Caco-2 (cell line): ENCODE measurements around the gene NOTCH1. TPM values are rescaled to one million over a fixed set of nuclear protein-coding genes. Genes with fewer than 3 reads are reported as not detected.

Source experiments
- BruUV-seq: library from RNA; stranded (reverse); fragments of 400-500 nt; replicated peaks from 2 replicates; lab custom pipeline; 2021; lab: Mats Ljungman, UMichigan
- CTCF ChIA-PET: fragments of 300-600 bp; sonication (Branson Sonifier 250); formaldehyde crosslinking; loops from one replicate; lab custom pipeline; 2022; ENCODE audit warnings: antibody characterized with exemption; lab: Charles Lee
- POLR2A ChIA-PET: fragments of 300-600 bp; sonication (Branson Sonifier 250); formaldehyde crosslinking; loops from one replicate; lab custom pipeline; 2022; ENCODE audit warnings: antibody characterized with exemption; lab: Charles Lee
- DNase-seq, 2 experiments: peaks; one replicate each; pipeline versions ENCODE4 v3.0.0 to v3.0.0-alpha.2; 2020 to 2022
- H3K27me3 ChIP-seq: replicated peaks from 2 replicates; pipeline ENCODE4 v1.6.0; 2011; ENCODE audit warnings: low read length; ENCODE audit not compliant: control insufficient read depth, insufficient read depth
- H3K36me3 ChIP-seq: 2 replicates; pipeline ENCODE4 v1.5.1; 2011; ENCODE audit warnings: low read length; ENCODE audit not compliant: control insufficient read depth, insufficient read depth
- H3K4me1 ChIP-seq: fragments of 250-450 bp; sonication (Bioruptor Pico); 2 replicates; pipeline ENCODE4 v1.5.1; 2020; ENCODE audit warnings: mild to moderate bottlenecking
- H3K4me3 ChIP-seq: 2 replicates; pipeline ENCODE4 v1.5.1; 2011; ENCODE audit warnings: low read depth, mild to moderate bottlenecking, control low read depth, low read length
- H3K9me3 ChIP-seq: fragments of 250-450 bp; sonication (Bioruptor Pico); 2 replicates; pipeline ENCODE4 v1.5.1; 2020; ENCODE audit warnings: mild to moderate bottlenecking, moderate library complexity
- H3K27ac Mint-ChIP-seq: one replicate; pipeline ENCODE4 v1.8.0; 2022; ENCODE audit warnings: mixed read lengths; ENCODE audit not compliant: unreplicated experiment
- H3K27me3 Mint-ChIP-seq: one replicate; pipeline ENCODE4 v1.8.0; 2022; ENCODE audit warnings: mixed read lengths; ENCODE audit not compliant: insufficient read depth, unreplicated experiment
- H3K36me3 Mint-ChIP-seq: one replicate; pipeline ENCODE4 v1.8.0; 2022; ENCODE audit warnings: mild to moderate bottlenecking, mixed read lengths; ENCODE audit not compliant: insufficient read depth, unreplicated experiment
- H3K4me1 Mint-ChIP-seq: one replicate; pipeline ENCODE4 v1.8.0; 2022; ENCODE audit warnings: low read depth, mixed read lengths; ENCODE audit not compliant: unreplicated experiment
- H3K4me3 Mint-ChIP-seq: one replicate; pipeline ENCODE4 v1.8.0; 2022; ENCODE audit warnings: mild to moderate bottlenecking, moderate library complexity, mixed read lengths; ENCODE audit not compliant: unreplicated experiment
- H3K9me3 Mint-ChIP-seq: one replicate; pipeline ENCODE4 v1.8.0; 2022; ENCODE audit warnings: mixed read lengths; ENCODE audit not compliant: unreplicated experiment
- CTCF ChIP-seq, 2 experiments: fragments of 200-600 bp in 1 of 2; IDR thresholded peaks; 1 replicate in 1 of 2; 2 replicates in 1 of 2; pipeline versions ENCODE4 v1.5.1 to v1.8.0; 2011 to 2022; ENCODE audit warnings: antibody characterized with exemption in 1 of 2, control low read depth in 1 of 2, inconsistent platforms in 1 of 2, low read depth in 1 of 2, low read length in 1 of 2, mild to moderate bottlenecking in 1 of 2, moderate library complexity in 1 of 2; ENCODE audit not compliant: insufficient read depth in 1 of 2, severe bottlenecking in 1 of 2, unreplicated experiment in 1 of 2
- intact Hi-C: fragments of 100-400 bp; cut with micrococcal nuclease; formaldehyde crosslinking; loops from one replicate; pipeline ENCODE4 v1.10.0; 2022; ENCODE audit not compliant: unreplicated experiment
- microRNA-seq: library from miRNA; unstranded; fragments of <30 nt; microRNA quantifications from one replicate; pipeline ENCODE4 v1.2.0, GENCODE V29; 2022
- total RNA-seq: library from RNA; stranded (reverse); gene quantifications from 2 replicates; pipeline ENCODE4 v1.2.3, GENCODE V29; 2022

The NOTCH1 gene
- total RNA-seq, 1 experiment from 2014 or later = 6.3 TPM

DNA sequence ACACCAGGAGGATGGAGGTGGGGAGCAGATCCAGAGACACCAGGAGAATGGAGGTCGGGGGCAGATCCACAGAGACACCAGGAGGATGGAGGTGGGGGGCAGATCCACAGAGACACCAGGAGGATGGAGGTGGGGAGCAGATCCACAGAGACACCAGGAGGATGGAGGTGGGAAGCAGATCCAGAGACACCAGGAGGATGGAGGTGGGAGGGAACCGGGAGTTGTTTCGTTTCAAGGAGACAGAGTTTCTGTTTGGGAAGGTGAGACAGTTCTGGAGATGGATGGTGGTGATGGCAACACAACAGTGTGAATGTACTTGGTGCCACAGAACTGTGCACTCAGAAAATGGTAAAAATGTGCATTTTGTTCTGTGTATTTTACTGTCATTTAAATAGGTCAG lies 97.2 kb downstream of the NOTCH1 start:
- no peaks in the 10 kb centered on the region for H3K27me3 ChIP-seq
- ChIA-PET CTCF (no interaction called here), POLR2A (no interaction called here)
- Mint-ChIP-seq H3K36me3 (peaks cover 100% of the 10 kb centered on the region), H3K4me1 (no peaks in the 10 kb centered on the region), H3K27me3 (no peaks in the 10 kb centered on the region), H3K4me3 (no peak overlapping the region), H3K9me3 (no peaks in the 10 kb centered on the region), H3K27ac (peak overlapping the region; percentile 30)
- no peak for TF ChIP-seq CTCF (IDR thresholded peaks at IDR 0.05; ENCODE audit: insufficient read depth in 1 of 2, low read depth in 1 of 2, low read length in 1 of 2, severe bottlenecking in 1 of 2, unreplicated experiment in 1 of 2)
- peaks cover 3% of the 10 kb centered on the region; the same call in 1 of the 2 replicates for H3K36me3 ChIP-seq
- intact Hi-C loops = no loop called here
- no peaks in the 10 kb centered on the region for H3K4me1 ChIP-seq
- H3K4me3 ChIP-seq = no peak overlapping the region
- BruUV-seq = no TSS peak
- no peaks in the 10 kb centered on the region for H3K9me3 ChIP-seq
- no peak for DNase-seq

GRCh38 chr9:136447173-136447778 lies 98.6 kb downstream of the NOTCH1 start:
- Histone ChIP-seq H3K9me3 (no peaks in the 10 kb centered on the region), H3K4me3 (no peak overlapping the region), H3K27me3 (no peaks in the 10 kb centered on the region), H3K4me1 (no peaks in the 10 kb centered on the region), H3K36me3 (peaks cover 3% of the 10 kb centered on the region; the same call in 1 of the 2 replicates)
- peaks cover 99% of the 10 kb centered on the region for H3K36me3 Mint-ChIP-seq
- H3K4me3 Mint-ChIP-seq = no peak overlapping the region
- DNase-seq = no peak
- H3K27ac Mint-ChIP-seq = no peak overlapping the region
- no peak for TF ChIP-seq CTCF (IDR thresholded peaks at IDR 0.05; ENCODE audit: insufficient read depth in 1 of 2, low read depth in 1 of 2, low read length in 1 of 2, severe bottlenecking in 1 of 2, unreplicated experiment in 1 of 2)
- CTCF ChIA-PET = interaction anchor here (0.5 kb wide), 1 partner anchor 20 kb away, joined by 3 read pairs; no protein-coding TSS in a partner anchor
- no TSS peak for BruUV-seq
- no peaks in the 10 kb centered on the region for H3K9me3 Mint-ChIP-seq
- intact Hi-C loops = no loop called here
- POLR2A ChIA-PET = no interaction called here
- no peaks in the 10 kb centered on the region for H3K4me1 Mint-ChIP-seq
- no peaks in the 10 kb centered on the region for H3K27me3 Mint-ChIP-seq

GRCh38 chr9:136445799-136446198 lies 100.0 kb downstream of the NOTCH1 start:
- H3K36me3 Mint-ChIP-seq = peaks cover 97% of the 10 kb centered on the region
- no peak for DNase-seq
- no peak overlapping the region for H3K27ac Mint-ChIP-seq
- H3K4me1 ChIP-seq = no peaks in the 10 kb centered on the region
- H3K36me3 ChIP-seq = peaks cover 2% of the 10 kb centered on the region; the same call in 1 of the 2 replicates
- no TSS peak for BruUV-seq
- H3K9me3 ChIP-seq = no peaks in the 10 kb centered on the region
- no peak for TF ChIP-seq CTCF (IDR thresholded peaks at IDR 0.05; ENCODE audit: insufficient read depth in 1 of 2, low read depth in 1 of 2, low read length in 1 of 2, severe bottlenecking in 1 of 2, unreplicated experiment in 1 of 2)
- ChIA-PET POLR2A (no interaction called here), CTCF (no interaction called here)
- no peaks in the 10 kb centered on the region for H3K4me1 Mint-ChIP-seq
- no peaks in the 10 kb centered on the region for H3K27me3 Mint-ChIP-seq
- H3K9me3 Mint-ChIP-seq = no peaks in the 10 kb centered on the region
- H3K27me3 ChIP-seq = no peaks in the 10 kb centered on the region
- H3K4me3 ChIP-seq = no peak overlapping the region
- H3K4me3 Mint-ChIP-seq = no peak overlapping the region
- intact Hi-C loops = no loop called here

Small RNAs within 50 kb of the gene (microRNA-seq; reads per million reads assigned to microRNA genes)
- gene MIR4673 = not detected
- not detected for gene MIR4674

Other genes starting within 250 kb of the NOTCH1 start
- gene CCDC187, start 242.0 kb downstream of the NOTCH1 start, total RNA-seq = 0.09 and 0.11 TPM in 2 replicates
- gene GPSM1, start 218.5 kb downstream of the NOTCH1 start, total RNA-seq = 25.7 and 26.5 TPM in 2 replicates
- 27.1 and 29.1 TPM in 2 replicates for gene DNLZ, start 182.3 kb downstream of the NOTCH1 start, total RNA-seq
- gene CARD9, start 172.4 kb downstream of the NOTCH1 start, total RNA-seq = 1.7 and 2.6 TPM in 2 replicates
- 15.3 and 17.2 TPM in 2 replicates for gene SNAPC4, start 145.9 kb downstream of the NOTCH1 start, total RNA-seq
- 85.2 and 92.6 TPM in 2 replicates for gene ENTR1, start 135.4 kb downstream of the NOTCH1 start, total RNA-seq
- gene PMPCA, start 135.4 kb downstream of the NOTCH1 start, total RNA-seq = 89.9 and 91.5 TPM in 2 replicates
- 18.6 and 20.0 TPM in 2 replicates for gene INPP5E, start 106.2 kb downstream of the NOTCH1 start, total RNA-seq
- gene SEC16A, start 63.0 kb downstream of the NOTCH1 start, total RNA-seq = 76.4 and 81.3 TPM in 2 replicates
- 30.2 and 30.4 TPM in 2 replicates for gene EGFL7, start 116.9 kb upstream of the NOTCH1 start, total RNA-seq
- gene AGPAT2, start 141.4 kb upstream of the NOTCH1 start, total RNA-seq = 68.7 and 77.1 TPM in 2 replicates
- 40.4 and 40.6 TPM in 2 replicates for gene DIPK1B, start 166.5 kb upstream of the NOTCH1 start, total RNA-seq
- not detected in 2 replicates for gene LCN10, start 196.9 kb upstream of the NOTCH1 start, total RNA-seq
- gene LCN6, start 202.5 kb upstream of the NOTCH1 start, total RNA-seq = not detected in 2 replicates
- not detected in 2 replicates for gene LCN8, start 212.2 kb upstream of the NOTCH1 start, total RNA-seq
- gene LCN15, start 218.5 kb upstream of the NOTCH1 start, total RNA-seq = not detected in 2 replicates
- 107 and 122 TPM in 2 replicates for gene TMEM141, start 245.3 kb upstream of the NOTCH1 start, total RNA-seq